ENCODE results near the gene GRIN2A. TPM values are rescaled to one million over a fixed set of nuclear protein-coding genes. Genes with fewer than 3 reads are reported as not detected.

The GRIN2A gene
- total RNA-seq (under 1 TPM in 1 of 7 donors, not detected in 6; 0.10 TPM), polyA plus RNA-seq (under 1 TPM in 2 of 3 donors, not detected in 1; under 0.01 to 0.03 TPM)
- long read RNA-seq, donor 1 = 0 reads
- long read RNA-seq, donor 2 = 0 reads

- DNase-seq = peak; percentile 71
Measured at GRCh38 chr16:10182222-10183053, at the start of gene GRIN2A. TSS of gene GRIN2A (minus strand) at chr16:10182428. CDS start at chr16:10180411, 2,017 bp downstream.

DNA sequence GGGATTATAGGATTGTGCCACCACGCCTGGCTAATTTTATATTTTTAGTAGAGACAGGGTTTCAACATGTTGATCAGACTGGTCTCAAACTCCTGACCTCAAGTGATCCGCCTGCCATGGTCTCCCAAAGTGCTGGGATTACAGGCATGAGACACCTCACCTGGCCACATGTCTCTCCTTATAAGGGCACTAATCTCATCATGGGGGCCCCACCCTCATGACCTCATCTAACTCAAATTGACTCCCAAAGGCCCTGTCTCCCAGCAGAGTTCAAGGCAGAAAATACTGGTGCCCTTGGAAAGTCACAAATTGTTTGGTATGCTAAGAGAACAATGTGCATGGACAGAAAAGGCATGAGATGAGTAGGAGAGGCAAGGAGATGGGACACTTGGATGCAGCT is 49.3 kb upstream of the GRIN2A start:
- WGBS, 5 donors = 83 to 96% (median 88%) methylated on average over 2 of the region's 2 CpGs

More at GRCh38 chr16:10182222-10183053, at the start of gene GRIN2A:
- Histone ChIP-seq H3K9me3 (no peaks in the 10 kb centered on the region), H3K27ac (no peak within 1 kb of the TSS), H3K4me1 (peaks cover 16 to 30% (median 27%) of the 10 kb centered on the region in 6 donors), H3K4me3 (peak within 1 kb of the TSS in 7 of 8 donors; percentile 9 to 64 (median 23)), H3K27me3 (replicated peaks in 1 of 7) (peaks cover 8 to 77% (median 44%) of the 10 kb centered on the region in 7 donors), H3K36me3 (no peaks in the 10 kb centered on the region)
- TF ChIP-seq POLR2AphosphoS5 (IDR thresholded peaks at IDR 0.05) = no peak
- no peak for TF ChIP-seq CTCF (IDR thresholded peaks at IDR 0.05 in 8 of 11, conservative IDR thresholded peaks at IDR 0.05 in 3 of 11)
- no peak for TF ChIP-seq POLR2A (IDR thresholded peaks at IDR 0.05)
- intact Hi-C loops (cut with DNase I; ENCODE audit: low total_unique reads) = loop anchor here (10.0 kb wide), 2 partner anchors 538 to 1048 kb away; no protein-coding TSS in a partner anchor
- WGBS, 5 donors = 2 to 6% (median 3%) methylated on average over 37 to 64 of the region's 64 CpGs

GRCh38 chr16:10228779-10229178 is 46.6 kb upstream of the GRIN2A start:
- H3K36me3 ChIP-seq = no peaks in the 10 kb centered on the region
- H3K4me3 ChIP-seq = no peak overlapping the region
- peaks cover 0 to 19% (median 0%) of the 10 kb centered on the region in 6 donors for H3K4me1 ChIP-seq
- WGBS, 5 donors = 0 to 6% (median 4%) methylated on average over 2 of the region's 2 CpGs
- H3K27me3 ChIP-seq (replicated peaks in 1 of 7) = peaks cover 0 to 14% (median 0%) of the 10 kb centered on the region in 7 donors
- H3K9me3 ChIP-seq = peaks cover 0 to 30% (median 19%) of the 10 kb centered on the region in 8 donors
- intact Hi-C loops (cut with DNase I; ENCODE audit: low total_unique reads) = no loop called here
- no peak overlapping the region for H3K27ac ChIP-seq
- TF ChIP-seq POLR2AphosphoS5 (IDR thresholded peaks at IDR 0.05) = no peak
- DNase-seq = no peak

More for the DNA sequence above, 49.3 kb upstream of the GRIN2A start:
- TF ChIP-seq CTCF (IDR thresholded peaks at IDR 0.05 in 8 of 11, conservative IDR thresholded peaks at IDR 0.05 in 3 of 11) = no peak
- no peak for TF ChIP-seq POLR2A (IDR thresholded peaks at IDR 0.05)
- TF ChIP-seq POLR2AphosphoS5 (IDR thresholded peaks at IDR 0.05) = no peak
- H3K36me3 ChIP-seq = no peaks in the 10 kb centered on the region
- no peak overlapping the region for H3K27ac ChIP-seq
- H3K9me3 ChIP-seq = peaks cover 0 to 31% (median 19%) of the 10 kb centered on the region in 8 donors
- peaks cover 0 to 6% (median 0%) of the 10 kb centered on the region in 7 donors for H3K27me3 ChIP-seq (replicated peaks in 1 of 7)
- no peak for DNase-seq
- no peak overlapping the region for H3K4me3 ChIP-seq
- H3K4me1 ChIP-seq = peaks cover 0 to 15% (median 0%) of the 10 kb centered on the region in 6 donors
- intact Hi-C loops (cut with DNase I; ENCODE audit: low total_unique reads) = no loop called here

DNA sequence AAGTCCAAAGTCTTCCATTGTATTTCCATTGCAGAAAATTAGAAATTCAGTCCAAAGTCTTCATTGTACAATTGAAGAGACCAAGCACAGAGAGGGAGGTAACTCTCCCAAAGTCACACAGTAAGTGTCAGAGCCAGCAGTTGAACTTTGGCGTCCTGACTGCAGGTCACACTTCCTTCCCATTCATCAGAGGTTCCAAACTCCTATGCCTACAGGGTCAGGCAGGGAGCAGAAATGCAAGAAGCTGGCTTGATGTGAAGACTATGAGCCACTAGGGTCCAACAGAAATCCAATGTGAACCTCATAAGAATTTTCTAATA is 44.7 kb upstream of the GRIN2A start:
- Histone ChIP-seq H3K27me3 (replicated peaks in 1 of 7) (peaks cover 0 to 31% (median 0%) of the 10 kb centered on the region in 7 donors), H3K36me3 (no peaks in the 10 kb centered on the region), H3K4me1 (peaks cover 0 to 19% (median 0%) of the 10 kb centered on the region in 6 donors), H3K27ac (no peak overlapping the region), H3K4me3 (no peak overlapping the region), H3K9me3 (peaks cover 0 to 12% (median 5%) of the 10 kb centered on the region in 8 donors)
- WGBS, 5 donors = 27 to 45% (median 31%) methylated on average over 1 of the region's 1 CpG
- no peak for DNase-seq
- intact Hi-C loops (cut with DNase I; ENCODE audit: low total_unique reads) = no loop called here
- TF ChIP-seq POLR2A (IDR thresholded peaks at IDR 0.05) (no peak), POLR2AphosphoS5 (IDR thresholded peaks at IDR 0.05) (no peak), CTCF (IDR thresholded peaks at IDR 0.05 in 8 of 11, conservative IDR thresholded peaks at IDR 0.05 in 3 of 11) (no peak)

Measured in spleen (tissue), 13 donors.